Sigmoid colon (tissue), 4 donors: Measurements from ENCODE around the gene ZBTB14.

Experiments used
- CTCF ChIP-seq, 4 experiments: fragments of 450-650 bp in 3 of 4; fragments of 200-600 bp in 1 of 4; IDR thresholded peaks; one replicate each; pipeline ENCODE4 v1.5.1; 2016 to 2019; ENCODE audit warnings: antibody characterized with exemption in 4 of 4, mild to moderate bottlenecking in 3 of 4, moderate library complexity in 2 of 4
- EP300 ChIP-seq, 4 donors: sonication (generic); formaldehyde crosslinking; IDR thresholded peaks; one replicate each; pipeline ENCODE4 v1.6.1; 2017; ENCODE audit warnings: antibody characterized with exemption in 4 of 4

GRCh38 chr18:5275872-5276271 is 19.7 kb downstream of the ZBTB14 start:
- TF ChIP-seq EP300 (IDR thresholded peaks at IDR 0.05) (no peak), CTCF (IDR thresholded peaks at IDR 0.05) (no peak)
